RWPE1 (cell line): ENCODE results near the gene RMRP.

ENCODE experiments used
- CTCF ChIA-PET: fragments of 350-600 bp; sonication (Branson Sonifier 250); formaldehyde crosslinking; extraction: SDS; loops from one replicate; lab custom pipeline; 2021; lab: Yijun Ruan, JAX
- POLR2A ChIA-PET: fragments of 400-600 bp; formaldehyde crosslinking; extraction: SDS; loops from one replicate; lab custom pipeline; 2020; ENCODE audit warnings: antibody characterized with exemption; ENCODE audit not compliant: low non-redundant PET; lab: Yijun Ruan, JAX
- DNase-seq: peaks from one replicate; pipeline ENCODE4 v3.0.0; 2012; ENCODE audit warnings: low spot score
- H3K27ac ChIP-seq: fragments of 450-650 bp; 2 replicates; pipeline ENCODE4 v1.5.1; 2017
- TF ChIP-seq, protein P1 (sequence below): fragments of 450-650 bp; conservative IDR thresholded peaks from 2 replicates; pipeline ENCODE4 v1.5.1; 2017; ENCODE audit warnings: low read depth, mild to moderate bottlenecking

Gene RMRP

DNA sequence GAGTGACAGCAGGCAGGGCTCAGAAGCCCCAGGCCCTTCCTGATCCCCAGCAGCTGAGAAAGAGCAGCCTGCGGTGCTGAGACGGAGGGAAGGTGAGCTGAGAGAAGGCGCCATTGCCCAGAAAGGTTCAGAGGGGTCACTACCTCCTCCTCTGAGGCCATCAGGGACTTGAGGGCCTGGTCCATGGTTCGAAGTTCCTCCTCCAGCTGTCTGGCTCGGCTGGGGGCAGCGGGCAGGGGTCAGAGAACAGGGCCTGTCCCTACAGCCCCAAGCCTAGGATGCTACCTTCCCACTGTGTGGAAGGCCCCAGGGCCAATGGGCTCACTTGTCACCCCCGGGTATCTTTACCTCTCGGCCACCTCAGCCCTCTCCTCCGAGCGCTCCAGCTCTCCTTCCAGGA lies 27.1 kb upstream of the RMRP start:
- TF ChIP-seq, protein P1, sequence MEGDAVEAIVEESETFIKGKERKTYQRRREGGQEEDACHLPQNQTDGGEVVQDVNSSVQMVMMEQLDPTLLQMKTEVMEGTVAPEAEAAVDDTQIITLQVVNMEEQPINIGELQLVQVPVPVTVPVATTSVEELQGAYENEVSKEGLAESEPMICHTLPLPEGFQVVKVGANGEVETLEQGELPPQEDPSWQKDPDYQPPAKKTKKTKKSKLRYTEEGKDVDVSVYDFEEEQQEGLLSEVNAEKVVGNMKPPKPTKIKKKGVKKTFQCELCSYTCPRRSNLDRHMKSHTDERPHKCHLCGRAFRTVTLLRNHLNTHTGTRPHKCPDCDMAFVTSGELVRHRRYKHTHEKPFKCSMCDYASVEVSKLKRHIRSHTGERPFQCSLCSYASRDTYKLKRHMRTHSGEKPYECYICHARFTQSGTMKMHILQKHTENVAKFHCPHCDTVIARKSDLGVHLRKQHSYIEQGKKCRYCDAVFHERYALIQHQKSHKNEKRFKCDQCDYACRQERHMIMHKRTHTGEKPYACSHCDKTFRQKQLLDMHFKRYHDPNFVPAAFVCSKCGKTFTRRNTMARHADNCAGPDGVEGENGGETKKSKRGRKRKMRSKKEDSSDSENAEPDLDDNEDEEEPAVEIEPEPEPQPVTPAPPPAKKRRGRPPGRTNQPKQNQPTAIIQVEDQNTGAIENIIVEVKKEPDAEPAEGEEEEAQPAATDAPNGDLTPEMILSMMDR = no peak
- CTCF ChIA-PET = interaction anchor here (0.6 to 1.1 kb wide), 3 partner anchors 12 to 38 kb away, joined by 3 to 6 read pairs (median 3); no protein-coding TSS in a partner anchor
- POLR2A ChIA-PET = interaction anchor here (0.6 kb wide), 1 partner anchor 192 kb away, joined by 6 read pairs; no protein-coding TSS in a partner anchor
- peak overlapping the region; percentile 9 for H3K27ac ChIP-seq
- no peak for DNase-seq

DNA sequence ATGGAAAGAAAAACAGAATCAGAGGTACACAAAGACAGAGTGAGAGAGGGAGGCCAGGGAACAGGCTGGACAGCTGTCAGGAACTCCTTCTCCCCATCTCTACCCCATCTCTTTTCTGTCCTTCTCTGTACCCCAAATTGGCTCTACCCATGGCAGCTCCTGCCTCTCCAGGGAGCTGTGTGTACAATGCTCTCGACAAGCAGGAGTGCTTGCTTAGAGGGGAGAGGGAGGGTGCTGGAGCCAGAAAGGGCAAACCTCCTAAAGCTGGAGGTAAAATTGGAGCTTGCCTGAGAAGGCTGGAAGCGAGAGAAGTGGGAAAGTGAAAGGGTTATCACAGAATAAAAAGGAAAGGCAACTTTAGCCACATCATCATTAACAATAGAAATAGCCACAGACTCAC lies 25.5 kb upstream of the RMRP start:
- TF ChIP-seq, protein P1 = no peak
- DNase-seq = no peak
- H3K27ac ChIP-seq = peak overlapping the region; percentile 60
- CTCF ChIA-PET = interaction anchor here (0.6 to 1.0 kb wide), 2 partner anchors 13 to 217 kb away, joined by 5 to 7 read pairs; no protein-coding TSS in a partner anchor
- POLR2A ChIA-PET = no interaction called here

DNA sequence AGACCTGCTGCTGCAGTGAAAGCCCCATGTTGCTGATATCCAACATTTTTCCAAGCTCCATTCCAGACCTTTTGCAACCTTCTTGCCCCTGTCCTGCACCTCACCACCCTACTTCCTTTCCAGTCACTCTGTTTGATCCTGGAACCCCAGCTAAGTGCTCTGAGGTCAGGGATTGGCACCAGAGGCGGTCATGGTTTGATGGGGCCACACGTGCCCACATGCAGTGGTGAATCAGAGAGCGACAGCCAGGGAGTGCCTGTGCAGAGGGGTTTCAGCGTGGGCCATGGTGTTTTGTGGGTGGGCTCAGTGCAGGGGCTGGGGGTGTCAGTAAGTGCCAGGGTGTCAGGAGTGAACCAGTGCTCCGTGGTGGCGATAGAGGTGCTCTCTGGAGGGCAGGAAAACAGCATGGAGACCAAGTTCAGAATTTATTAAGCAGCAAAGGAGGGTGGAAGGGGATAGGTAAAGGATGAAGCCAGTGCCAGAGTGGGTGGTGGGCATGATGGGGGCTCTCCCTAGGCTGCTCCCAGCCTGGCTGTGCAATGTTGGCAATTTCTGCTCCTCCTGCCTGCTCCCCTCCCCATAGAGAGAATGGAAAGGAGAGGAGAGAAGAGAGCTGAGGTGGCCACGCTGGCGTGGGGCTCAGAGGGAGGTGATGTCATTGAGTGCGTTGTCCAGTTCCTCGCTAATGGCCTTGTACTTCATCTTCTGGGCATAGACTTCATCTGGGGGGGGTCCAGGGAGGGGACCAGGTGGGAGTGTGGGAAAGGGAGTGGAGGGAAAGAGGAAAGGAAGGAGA lies 24.9 kb upstream of the RMRP start:
- ChIA-PET CTCF (interaction anchor here (1.0 kb wide), 1 partner anchor 14 kb away, joined by 5 read pairs; no protein-coding TSS in a partner anchor), POLR2A (no interaction called here)
- DNase-seq = no peak
- peak overlapping the region; percentile 60 for H3K27ac ChIP-seq
- TF ChIP-seq, protein P1 = no peak

DNA sequence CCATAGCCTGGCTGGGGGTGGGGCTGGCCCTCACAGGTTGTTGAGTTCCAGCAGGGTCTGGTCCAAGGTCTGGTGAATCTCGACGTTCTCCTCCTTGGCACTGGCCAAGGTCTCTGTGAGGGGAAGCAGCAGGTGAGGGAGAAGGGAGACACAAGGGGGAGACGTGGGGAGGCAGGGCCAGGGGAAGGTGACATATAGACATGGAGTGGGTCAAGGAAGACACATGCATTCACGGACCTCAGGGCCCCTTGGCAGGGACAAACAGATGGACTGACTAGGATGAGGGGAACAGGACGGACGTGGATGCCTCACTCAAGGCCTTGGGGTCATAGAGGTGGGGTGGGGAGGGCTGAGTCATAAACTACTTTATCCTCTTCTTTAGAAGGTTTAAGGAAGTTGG lies 24.2 kb upstream of the RMRP start:
- DNase-seq = no peak
- ChIA-PET POLR2A (no interaction called here), CTCF (no interaction called here)
- peak overlapping the region; percentile 60 for H3K27ac ChIP-seq
- TF ChIP-seq, protein P1 = no peak

DNA sequence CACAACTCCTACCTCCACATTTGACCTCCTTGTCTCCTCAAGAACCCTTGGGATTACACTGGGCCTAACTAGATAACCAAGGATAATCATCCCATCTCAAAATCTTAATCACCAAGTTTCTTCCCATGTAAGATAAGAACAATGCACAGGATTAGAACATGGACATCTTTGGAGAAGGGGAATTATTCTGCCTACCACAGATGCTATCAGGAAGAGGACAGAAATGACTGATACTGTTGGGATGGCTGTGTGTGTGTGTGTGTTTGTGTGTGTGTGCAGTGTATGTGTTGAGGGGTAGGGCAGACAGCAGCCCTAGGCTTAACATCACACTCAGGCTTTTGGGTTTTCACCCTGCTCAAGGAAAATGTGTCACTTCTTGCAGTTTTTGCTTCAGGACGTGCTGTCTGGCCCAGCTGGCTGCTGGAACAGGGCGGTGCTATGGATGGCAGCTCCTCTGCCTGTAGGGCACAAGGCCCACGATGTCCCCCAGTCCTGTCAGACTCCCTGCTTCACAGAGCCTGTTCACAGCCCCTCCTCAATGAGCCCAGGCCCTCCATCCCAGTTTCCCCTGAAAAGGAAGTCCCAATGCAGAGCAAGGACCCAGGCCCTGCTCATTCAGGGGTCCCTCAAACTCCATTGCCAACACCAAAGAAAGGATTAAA lies 23.7 kb upstream of the RMRP start:
- ChIA-PET POLR2A (no interaction called here), CTCF (no interaction called here)
- TF ChIP-seq, protein P1 = no peak
- no peak for DNase-seq
- peak overlapping the region; percentile 60 for H3K27ac ChIP-seq

DNA sequence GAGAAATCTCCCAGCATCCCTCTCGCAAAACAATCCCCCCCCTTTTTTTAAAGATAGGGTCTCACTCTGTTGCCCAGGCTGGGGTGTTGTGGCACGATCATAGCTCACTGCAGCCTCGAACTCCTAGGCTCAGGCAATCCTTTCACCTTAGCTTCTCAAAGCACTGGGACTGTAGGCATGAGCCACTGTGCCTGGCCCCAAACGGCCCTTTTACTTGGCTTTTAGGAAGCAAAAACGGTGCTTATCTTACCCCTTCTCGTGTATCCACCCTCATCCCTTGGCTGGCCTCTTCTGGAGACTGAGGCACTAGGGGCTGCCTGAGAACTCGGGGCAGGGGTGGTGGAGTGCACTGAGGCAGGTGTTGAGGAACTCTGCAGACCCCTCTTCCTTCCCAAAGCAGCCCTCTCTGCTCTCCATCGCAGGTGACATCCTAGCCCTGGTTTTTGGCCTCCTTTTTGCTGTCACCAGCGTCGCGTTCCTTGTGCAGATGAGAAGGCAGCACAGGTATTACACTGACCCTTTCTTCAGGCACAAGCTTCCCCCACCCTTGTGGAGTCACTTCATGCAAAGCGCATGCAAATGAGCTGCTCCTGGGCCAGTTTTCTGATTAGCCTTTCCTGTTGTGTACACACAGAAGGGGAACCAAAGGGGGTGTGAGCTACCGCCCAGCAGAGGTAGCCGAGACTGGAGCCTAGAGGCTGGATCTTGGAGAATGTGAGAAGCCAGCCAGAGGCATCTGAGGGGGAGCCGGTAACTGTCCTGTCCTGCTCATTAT lies 22.7 kb upstream of the RMRP start:
- TF ChIP-seq, protein P1 = no peak
- ChIA-PET CTCF (no interaction called here), POLR2A (no interaction called here)
- DNase-seq = no peak
- peak overlapping the region; percentile 20; the same call in 1 of the 2 replicates for H3K27ac ChIP-seq
